ENCODE results near the gene SCNM1. TPM values are rescaled to one million over a fixed set of nuclear protein-coding genes. Genes with fewer than 3 reads are reported as not detected.

The SCNM1 gene
- total and polyA plus RNA-seq, 4 donors: 4.8 to 14.3 (median 10.5) TPM

- peak within 1 kb of the TSS; percentile 57 to 81 for H3K9ac ChIP-seq (ENCODE audit: low read depth in 1 of 2, low read length in 2 of 2)
- no peaks in the 10 kb centered on the region for H3K9me3 ChIP-seq (ENCODE audit: control insufficient read depth in 4 of 4, low read length in 3 of 4)
- H3K4me1 ChIP-seq (ENCODE audit: control insufficient read depth in 4 of 4, insufficient read depth in 4 of 4, low read length in 3 of 4): peaks cover 1 to 14% (median 11%) of the 10 kb centered on the region in 4 donors
- peak within 1 kb of the TSS; percentile 59 to 63 for H3K27ac ChIP-seq (ENCODE audit: low read depth in 1 of 2, low read length in 2 of 2)
- H3K27me3 ChIP-seq (ENCODE audit: control insufficient read depth in 4 of 4, insufficient read depth in 4 of 4, low read length in 3 of 4): no peaks in the 10 kb centered on the region
- H3K36me3 ChIP-seq (ENCODE audit: control insufficient read depth in 4 of 4, insufficient read depth in 3 of 4, low read depth in 1 of 4, low read length in 3 of 4): peaks cover 0 to 9% (median 7%) of the 10 kb centered on the region in 4 donors
- peak within 1 kb of the TSS; percentile 79 to 90 (median 89) for H3K4me3 ChIP-seq (ENCODE audit: low read depth in 1 of 3, low read length in 3 of 3)
- DNase-seq (ENCODE audit: low spot score): peak; percentile 81
- no peak for TF ChIP-seq CTCF (IDR thresholded peaks at IDR 0.05; ENCODE audit: low read depth, low read length, missing input control)
- no peak for TF ChIP-seq FOXA2 (IDR thresholded peaks at IDR 0.05)
- no peak for TF ChIP-seq FOXA1 (IDR thresholded peaks at IDR 0.05)
- TF ChIP-seq SP1 (IDR thresholded peaks at IDR 0.05): peak; percentile 63
- peak; percentile 63 for TF ChIP-seq TAF1 (conservative IDR thresholded peaks at IDR 0.05)
- no peak for TF ChIP-seq JUND (IDR thresholded peaks at IDR 0.05)
- no peak for TF ChIP-seq REST (IDR thresholded peaks at IDR 0.05)
- peak in 1 of 2 donors; percentile 38 for TF ChIP-seq RAD21 (IDR thresholded peaks at IDR 0.05)
- TF ChIP-seq YY1 (IDR thresholded peaks at IDR 0.05): peak; percentile 68
- TF ChIP-seq GABPA (IDR thresholded peaks at IDR 0.05 in 1 of 2, conservative IDR thresholded peaks at IDR 0.05 in 1 of 2): peak; percentile 48 to 88
- TF ChIP-seq EGR1 (IDR thresholded peaks at IDR 0.05; ENCODE audit: low read depth in 2 of 2): peak in 1 of 2 donors; percentile 37
- peak in 1 of 2 donors; percentile 32 for TF ChIP-seq HNF4A (conservative IDR thresholded peaks at IDR 0.05)
- TF ChIP-seq NR2F2 (IDR thresholded peaks at IDR 0.05): no peak
- TF ChIP-seq RXRA (IDR thresholded peaks at IDR 0.05): peak in 1 of 2 donors; percentile 43
- TF ChIP-seq ZBTB33 (IDR thresholded peaks at IDR 0.05): no peak
- no peak for TF ChIP-seq ATF3 (IDR thresholded peaks at IDR 0.05)
- TF ChIP-seq HNF4G (IDR thresholded peaks at IDR 0.05): no peak
- no peak for TF ChIP-seq MAX (IDR thresholded peaks at IDR 0.05)
- under 1% methylated on average over 42 of the region's 42 CpGs for WGBS
These were observed 23.9 kb downstream of the SCNM1 start, which contains the start of gene VPS72 for GRCh38 chr1:151189637-151190445. Gene VPS72, minus strand, starts transcription at chr1:151190197. Its CDS starts 76 bp downstream, at chr1:151190121.

Data from liver (tissue), 9 donors.